GM20431 (cell line): Measurements from ENCODE around the gene NSD1.

Source experiments
- in situ Hi-C: fragments of 300-500 bp; cut with MseI, MboI; formaldehyde crosslinking; loops from one replicate; pipeline ENCODE4 v1.15.0; 2020; ENCODE audit warnings: low sequenced_read_pairs; ENCODE audit not compliant: unreplicated experiment

Gene NSD1

GRCh38 chr5:177264178-177264577 lies 130.6 kb downstream of the NSD1 start:
- in situ Hi-C loops: no loop called here

GRCh38 chr5:177265395-177265794 lies 131.8 kb downstream of the NSD1 start:
- in situ Hi-C loops: no loop called here

GRCh38 chr5:177269232-177269895 lies 135.8 kb downstream of the NSD1 start:
- in situ Hi-C loops: no loop called here

- in situ Hi-C loops: no loop called here
Observed at GRCh38 chr5:177269976-177270375, 136.4 kb downstream of the NSD1 start.

GRCh38 chr5:177270653-177271052 lies 137.1 kb downstream of the NSD1 start:
- in situ Hi-C loops: no loop called here

- in situ Hi-C loops: no loop called here
Observed at GRCh38 chr5:177271113-177271512, 137.5 kb downstream of the NSD1 start.

- in situ Hi-C loops: no loop called here
Observed at GRCh38 chr5:177275883-177276282, 142.3 kb downstream of the NSD1 start.

GRCh38 chr5:177276886-177277285 lies 143.3 kb downstream of the NSD1 start:
- in situ Hi-C loops: no loop called here

- in situ Hi-C loops: no loop called here
Observed at GRCh38 chr5:177288191-177288590, 154.6 kb downstream of the NSD1 start.

- in situ Hi-C loops: no loop called here
Observed at GRCh38 chr5:177290816-177291596, 157.4 kb downstream of the NSD1 start.

GRCh38 chr5:177291735-177292134 lies 158.2 kb downstream of the NSD1 start:
- in situ Hi-C loops: no loop called here

GRCh38 chr5:177293819-177294581 lies 160.4 kb downstream of the NSD1 start:
- in situ Hi-C loops: no loop called here

- in situ Hi-C loops: no loop called here
Observed at GRCh38 chr5:177294632-177295031, 161.1 kb downstream of the NSD1 start.

- in situ Hi-C loops: no loop called here
Observed at GRCh38 chr5:177295924-177296323, 162.4 kb downstream of the NSD1 start.

- in situ Hi-C loops: no loop called here
Observed at GRCh38 chr5:177296581-177296980, 163.0 kb downstream of the NSD1 start.

GRCh38 chr5:177297922-177298321 lies 164.3 kb downstream of the NSD1 start:
- in situ Hi-C loops: no loop called here

- in situ Hi-C loops: no loop called here
Observed at GRCh38 chr5:177299697-177300096, 166.1 kb downstream of the NSD1 start.

GRCh38 chr5:177300236-177300880 lies 166.8 kb downstream of the NSD1 start:
- in situ Hi-C loops: no loop called here

- in situ Hi-C loops: no loop called here
Observed at GRCh38 chr5:177300951-177301350, 167.4 kb downstream of the NSD1 start.

GRCh38 chr5:177301503-177302165 lies 168.1 kb downstream of the NSD1 start:
- in situ Hi-C loops: no loop called here
